NCI-H187 treated with DMSO at 0.1 percent for 48 hours (cell line): Measurements from ENCODE around the gene SURF4.
"Not testable (repeated sequence)": the region's sequence is repeated elsewhere in the genome, so short reads cannot be mapped to it uniquely, and the experiment has no call there.

Source experiments
- DNase-seq: peaks from one replicate; lab custom pipeline; 2025; lab: John Stamatoyannopoulos, UW

The SURF4 gene

DNA sequence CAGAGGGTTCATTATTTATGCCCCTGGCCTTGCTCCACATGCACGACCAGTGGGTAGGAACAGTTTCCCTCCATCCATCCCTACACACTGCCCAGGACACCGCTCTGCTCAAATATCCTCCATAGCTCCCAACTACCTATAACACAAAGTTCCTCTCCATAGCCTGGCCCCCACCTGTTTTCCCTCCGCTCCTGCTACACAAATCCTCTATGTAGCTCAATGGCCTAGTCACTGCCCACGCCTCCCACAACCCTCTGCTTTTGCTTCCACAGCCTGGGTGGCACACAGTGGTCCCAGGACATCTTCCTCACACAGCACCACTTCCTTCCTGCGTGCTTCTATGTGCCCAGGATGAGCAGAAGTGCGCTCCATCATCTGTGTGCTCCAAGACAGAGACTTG, 21.5 kb upstream of the SURF4 start:
- no peak for DNase-seq

DNA sequence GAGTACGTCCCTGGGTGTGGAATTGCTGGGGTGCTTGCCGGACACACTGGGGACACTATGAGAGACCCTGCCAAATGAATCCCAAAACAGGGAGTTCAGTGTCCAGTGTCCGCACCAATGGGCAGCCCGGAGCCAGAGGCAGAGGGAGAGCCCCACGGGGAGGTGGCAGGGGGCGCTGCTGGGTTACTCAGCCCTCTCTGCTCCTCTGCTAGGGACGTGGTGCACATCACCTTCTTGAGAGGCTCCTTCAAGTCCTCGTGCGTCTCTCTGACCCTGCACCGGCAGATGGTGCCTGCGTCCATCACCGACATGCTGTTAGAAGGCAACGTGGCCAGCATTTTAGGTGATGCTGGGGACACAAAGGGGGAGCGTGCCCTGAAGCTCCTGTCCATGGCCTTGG, 21.1 kb upstream of the SURF4 start:
- DNase-seq = no peak

DNA sequence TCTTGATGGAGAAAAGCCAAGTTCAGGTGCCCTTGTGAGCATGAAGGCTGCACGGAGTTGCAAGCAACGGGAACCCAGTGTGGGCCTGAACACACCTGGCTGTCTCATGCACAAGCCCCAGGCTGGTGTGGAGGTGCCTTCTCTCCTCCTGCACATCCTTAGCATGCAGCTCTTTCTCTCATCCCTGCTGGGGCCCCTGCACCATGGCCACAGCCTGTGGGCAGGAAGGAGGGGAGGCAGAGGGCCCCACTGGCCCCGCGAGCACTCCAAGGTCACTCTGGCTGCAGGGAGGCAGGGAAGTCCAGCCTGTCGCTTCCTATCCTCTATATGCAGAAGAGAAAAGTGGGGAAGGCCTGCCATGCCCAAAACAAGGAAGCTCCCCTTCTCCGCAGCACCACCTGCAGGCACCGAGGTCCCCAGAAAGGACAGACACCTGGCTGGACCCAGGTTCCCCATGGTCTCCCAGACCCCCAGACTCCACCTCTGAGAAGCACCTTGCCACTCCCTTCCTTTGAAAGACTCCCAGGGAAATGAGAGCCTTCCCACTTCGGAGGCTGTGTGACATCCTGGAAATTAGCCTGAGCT, 18.9 kb upstream of the SURF4 start:
- DNase-seq = no peak

DNA sequence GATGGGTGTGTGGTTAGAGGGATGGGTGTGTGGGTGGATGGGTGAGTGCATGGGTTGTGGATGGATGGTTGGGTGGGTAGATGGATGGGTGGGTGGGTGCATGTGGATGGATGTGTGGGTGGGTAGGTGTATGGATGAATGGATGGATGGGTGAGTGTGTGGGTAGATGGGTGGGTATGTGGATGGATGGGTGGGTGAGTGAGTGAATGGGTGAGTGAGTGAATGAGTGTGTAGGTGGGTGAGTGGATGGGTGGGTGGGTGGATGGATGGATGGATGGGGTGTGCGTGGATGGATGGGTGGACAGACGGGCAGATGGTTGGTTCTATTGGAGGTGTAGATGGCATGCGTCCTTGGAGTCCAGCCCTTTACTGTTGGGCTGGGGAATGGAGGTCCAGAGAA, 17.5 kb upstream of the SURF4 start:
- DNase-seq = no peak

DNA sequence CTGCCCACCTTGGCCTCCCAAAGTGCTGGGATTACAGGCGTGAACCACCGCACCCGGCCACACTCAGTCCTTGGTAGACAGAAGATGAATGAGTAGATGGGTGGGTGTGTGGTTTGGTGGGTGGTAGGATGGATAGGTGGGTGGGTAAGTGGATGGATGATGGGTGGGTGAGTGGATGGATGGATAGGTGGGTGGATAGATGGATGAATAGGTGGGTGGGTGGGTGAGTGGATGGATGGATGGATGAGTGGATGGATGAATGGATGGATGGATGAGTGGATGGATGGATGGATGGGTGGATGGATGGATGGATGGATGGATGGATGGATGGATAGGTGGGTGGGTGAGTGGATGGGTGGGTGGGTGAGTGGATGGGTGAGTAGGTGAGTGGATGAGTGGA, 16.4 kb upstream of the SURF4 start:
- not testable (repeated sequence) for DNase-seq

DNA sequence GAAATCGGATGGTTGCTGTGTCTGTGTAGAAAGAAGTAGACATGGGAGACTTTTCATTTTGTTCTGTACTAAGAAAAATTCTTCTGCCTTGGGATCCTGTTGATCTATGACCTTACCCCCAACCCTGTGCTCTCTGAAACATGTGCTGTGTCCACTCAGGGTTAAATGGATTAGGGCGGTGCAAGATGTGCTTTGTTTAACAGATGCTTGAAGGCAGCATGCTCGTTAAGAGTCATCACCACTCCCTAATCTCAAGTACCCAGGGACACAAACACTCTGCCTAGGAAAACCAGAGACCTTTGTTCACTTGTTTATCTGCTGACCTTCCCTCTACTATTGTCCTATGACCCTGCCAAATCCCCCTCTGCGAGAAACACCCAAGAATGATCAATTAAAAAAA, 15.6 kb upstream of the SURF4 start:
- DNase-seq = not testable (repeated sequence)

DNA sequence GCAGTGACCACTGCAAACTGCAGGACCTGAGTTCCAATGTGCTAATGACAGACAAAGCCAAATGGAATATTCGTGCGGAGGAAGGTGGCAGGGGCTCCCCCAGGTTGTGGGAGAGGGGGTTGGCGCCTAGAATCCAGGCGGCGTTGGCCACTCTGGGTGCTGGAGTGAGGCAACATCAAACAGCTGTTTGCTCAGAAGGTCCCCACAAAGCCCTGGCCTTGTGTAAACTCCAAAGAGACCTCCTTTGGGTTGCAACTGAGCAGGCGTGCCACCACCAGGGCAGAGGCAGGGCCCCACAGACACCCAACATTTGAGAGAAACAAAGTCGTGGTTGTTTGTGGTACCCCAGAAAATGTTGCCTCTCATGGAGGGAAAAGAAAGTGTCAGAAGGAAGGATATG, 14.9 kb upstream of the SURF4 start:
- no peak for DNase-seq

DNA sequence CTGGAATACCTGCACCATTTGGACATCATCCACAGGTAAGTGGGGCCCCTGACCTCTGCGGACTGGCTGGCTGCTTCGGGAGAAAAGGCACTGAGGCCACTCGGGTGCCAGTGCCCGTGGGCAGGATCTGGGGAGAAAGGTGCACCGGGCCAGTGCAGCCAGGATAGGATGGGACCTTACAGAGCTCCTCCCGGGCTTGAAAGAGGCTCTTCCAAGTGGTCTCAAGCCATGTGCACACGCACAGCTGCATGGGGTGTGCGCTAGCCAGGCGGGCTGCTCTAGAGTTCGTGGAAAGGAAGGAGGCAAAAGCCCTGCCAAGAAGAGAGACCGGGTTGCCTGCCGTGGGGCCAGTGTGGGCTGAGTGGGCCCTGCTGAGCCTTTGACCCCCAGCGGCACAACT, 13.7 kb upstream of the SURF4 start:
- DNase-seq = no peak

DNA sequence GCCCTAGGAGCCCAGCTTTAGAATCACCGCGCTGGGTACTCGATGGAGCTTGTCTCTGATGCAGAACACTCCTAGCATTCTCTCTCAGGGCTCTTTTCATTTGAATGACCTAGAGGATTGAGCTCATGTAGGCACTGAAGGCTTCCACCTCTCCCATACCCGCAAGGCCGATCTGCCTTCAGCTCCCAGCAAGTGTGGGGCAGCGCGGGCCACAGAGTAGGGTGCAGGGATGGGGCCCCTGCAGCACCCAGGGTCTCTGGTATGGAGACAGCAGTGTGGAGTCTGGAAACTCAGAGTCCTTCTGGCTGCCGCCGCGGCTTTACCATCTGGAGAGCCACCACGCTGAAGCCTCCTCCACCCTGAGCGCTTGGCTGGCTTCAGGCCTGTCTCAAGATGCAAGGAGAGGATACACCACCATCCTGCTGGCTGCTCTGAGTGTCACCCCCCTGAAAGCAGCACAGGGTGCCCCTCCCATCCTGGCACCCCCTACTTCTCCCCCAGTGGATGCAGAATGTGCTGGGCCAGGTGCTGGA, 13.2 kb upstream of the SURF4 start:
- no peak for DNase-seq

DNA sequence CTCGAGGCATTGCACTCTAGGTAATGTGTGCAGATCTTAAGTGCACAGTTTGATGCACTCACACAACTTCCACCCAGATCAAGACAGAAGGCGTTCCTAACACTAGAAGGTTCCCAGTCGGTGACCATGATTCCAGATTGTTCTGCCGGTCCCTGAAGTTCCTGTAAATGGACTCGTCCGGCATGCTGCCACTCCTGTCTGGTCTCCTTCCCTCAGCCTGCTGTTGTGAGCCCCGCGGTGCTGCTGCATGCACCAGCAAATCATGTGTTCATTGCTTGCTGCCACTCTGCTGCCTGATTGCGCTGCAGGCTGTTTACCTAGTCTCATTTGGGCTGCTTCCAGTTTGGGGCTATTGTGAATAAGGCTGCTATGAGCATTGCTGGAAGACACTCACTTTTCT, 11.8 kb upstream of the SURF4 start:
- no peak for DNase-seq

DNA sequence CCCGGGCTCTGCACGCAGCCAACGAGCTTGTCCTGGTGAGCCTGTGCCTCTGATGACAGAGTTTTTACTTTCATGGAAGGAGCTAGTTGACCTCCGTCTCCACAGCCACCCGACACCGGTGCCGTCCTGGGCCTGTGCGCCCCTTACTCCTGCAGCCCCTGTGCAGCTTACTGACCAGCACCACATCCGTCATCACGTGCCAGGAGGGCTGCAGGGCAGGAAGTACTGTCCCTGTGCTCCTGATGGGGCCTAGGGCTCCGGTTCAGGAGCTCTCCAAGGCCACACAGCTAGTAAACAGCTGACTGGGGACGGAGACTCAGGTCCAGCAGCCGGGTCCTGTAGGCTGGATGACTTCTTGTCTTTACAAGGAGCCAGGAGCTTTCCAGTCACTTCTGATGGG, 10.5 kb upstream of the SURF4 start:
- no peak for DNase-seq

DNA sequence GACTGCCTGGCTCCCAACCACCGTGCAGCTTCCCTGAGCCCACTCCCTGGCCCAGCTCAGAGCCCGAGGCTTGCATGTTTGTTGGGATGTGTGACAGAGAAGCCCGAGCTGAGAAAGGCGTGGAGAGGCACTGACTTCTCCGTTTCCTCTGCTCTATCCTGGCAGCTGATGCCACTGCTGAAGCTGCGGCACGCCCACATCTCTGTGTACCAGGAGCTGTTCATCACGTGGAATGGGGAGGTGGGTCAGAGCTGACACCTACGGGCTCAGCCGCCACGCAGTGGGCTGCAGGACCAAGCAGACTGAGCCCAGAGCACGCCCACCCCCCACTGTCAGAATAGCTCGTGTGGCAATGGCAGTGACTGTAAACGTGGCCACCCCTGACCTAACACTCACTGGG, 9.6 kb upstream of the SURF4 start:
- no peak for DNase-seq

DNA sequence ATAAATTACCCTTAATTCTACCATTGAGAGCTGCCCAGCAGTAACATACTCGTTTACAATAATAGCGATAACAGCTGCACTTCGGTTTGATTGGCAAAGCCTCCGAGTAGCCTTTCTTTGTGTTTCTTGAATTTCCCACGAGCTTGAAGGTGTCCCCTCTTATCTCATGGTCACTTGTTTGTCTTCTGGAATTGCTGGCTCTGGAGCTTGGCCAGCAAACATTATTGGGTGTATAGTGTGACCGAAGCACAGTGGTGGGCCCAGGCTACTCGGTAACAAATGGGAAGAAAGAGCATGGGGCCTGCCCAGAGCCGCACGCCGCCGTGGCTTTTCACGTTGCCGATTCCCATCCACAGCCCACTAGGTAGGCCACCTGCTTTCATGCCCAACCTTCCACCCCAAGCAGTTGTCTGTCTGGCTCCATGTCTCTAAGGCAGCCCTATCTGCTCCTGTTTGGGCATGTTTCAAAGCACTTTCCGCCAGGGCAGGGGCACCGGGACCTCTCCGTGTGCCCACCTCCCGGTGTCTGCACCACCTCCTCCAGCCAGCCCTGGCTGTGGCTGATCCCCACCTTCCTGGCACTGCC, 9.0 kb upstream of the SURF4 start:
- DNase-seq = no peak

DNA sequence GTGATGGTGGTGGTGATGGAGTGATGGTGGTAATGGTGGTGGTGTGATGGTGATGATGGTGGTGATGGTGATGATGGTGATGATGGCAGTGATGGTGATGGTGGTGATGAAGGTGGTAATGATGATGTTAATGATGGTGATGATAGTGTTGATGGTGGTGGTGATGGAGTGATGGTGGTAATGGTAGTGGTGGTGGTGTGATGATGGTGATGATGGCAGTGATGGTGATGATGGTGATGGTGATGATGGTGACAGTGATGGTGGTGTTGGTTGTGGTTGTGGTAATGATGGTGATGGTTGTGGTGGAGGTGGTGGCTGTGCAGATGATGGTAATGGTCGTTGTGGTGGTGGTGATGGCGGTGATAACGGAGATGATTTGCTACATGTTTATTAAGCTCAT, 7.6 kb upstream of the SURF4 start:
- no peak for DNase-seq

DNA sequence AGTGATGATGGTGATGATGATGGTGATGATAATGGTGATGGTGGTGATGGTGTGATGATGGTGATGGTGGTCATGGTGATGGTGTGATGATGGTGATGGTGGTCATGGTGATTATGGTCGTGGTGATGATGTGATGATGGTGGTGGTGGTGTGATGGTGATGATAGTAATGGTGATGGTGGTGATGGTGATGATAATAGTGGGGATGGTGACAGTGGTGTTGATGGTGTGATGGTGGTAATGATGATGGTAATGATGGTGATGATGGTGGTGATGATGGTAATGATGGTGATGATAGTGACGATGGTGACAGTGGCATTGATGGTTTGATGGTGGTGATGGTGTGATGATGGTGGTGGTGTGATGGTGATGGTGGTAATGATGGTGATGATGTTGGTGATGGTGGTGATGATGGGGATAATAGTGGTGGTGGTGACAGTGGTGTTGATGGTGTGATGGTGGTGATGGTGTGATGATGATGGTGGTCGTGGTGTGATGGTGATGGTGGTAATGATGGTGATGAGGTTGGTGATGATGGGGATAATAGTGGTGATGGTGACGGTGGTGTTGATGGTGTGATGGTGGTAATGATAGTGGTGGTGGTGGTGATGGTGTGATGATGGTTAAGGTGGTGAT, 6.8 kb upstream of the SURF4 start:
- DNase-seq = no peak

DNA sequence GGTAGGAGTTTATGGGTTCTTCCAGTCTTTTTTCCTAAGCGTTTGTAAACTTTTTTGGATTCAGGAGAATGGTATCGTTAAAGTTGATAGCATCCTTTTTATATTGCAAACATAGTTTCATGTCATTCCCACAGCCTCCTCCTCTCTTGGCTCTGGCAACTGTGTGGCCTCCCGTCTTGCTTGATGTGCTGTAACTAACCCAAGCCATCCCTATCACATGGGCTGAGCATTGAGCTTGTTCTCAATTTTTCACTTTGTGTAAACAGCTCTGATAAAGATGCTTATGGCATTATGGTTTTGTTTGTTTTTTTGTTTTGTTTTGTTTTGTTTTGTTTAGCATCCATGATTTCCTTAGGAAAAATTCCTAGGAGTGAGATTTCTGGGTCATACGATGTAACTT, 4.9 kb upstream of the SURF4 start:
- DNase-seq = no peak

DNA sequence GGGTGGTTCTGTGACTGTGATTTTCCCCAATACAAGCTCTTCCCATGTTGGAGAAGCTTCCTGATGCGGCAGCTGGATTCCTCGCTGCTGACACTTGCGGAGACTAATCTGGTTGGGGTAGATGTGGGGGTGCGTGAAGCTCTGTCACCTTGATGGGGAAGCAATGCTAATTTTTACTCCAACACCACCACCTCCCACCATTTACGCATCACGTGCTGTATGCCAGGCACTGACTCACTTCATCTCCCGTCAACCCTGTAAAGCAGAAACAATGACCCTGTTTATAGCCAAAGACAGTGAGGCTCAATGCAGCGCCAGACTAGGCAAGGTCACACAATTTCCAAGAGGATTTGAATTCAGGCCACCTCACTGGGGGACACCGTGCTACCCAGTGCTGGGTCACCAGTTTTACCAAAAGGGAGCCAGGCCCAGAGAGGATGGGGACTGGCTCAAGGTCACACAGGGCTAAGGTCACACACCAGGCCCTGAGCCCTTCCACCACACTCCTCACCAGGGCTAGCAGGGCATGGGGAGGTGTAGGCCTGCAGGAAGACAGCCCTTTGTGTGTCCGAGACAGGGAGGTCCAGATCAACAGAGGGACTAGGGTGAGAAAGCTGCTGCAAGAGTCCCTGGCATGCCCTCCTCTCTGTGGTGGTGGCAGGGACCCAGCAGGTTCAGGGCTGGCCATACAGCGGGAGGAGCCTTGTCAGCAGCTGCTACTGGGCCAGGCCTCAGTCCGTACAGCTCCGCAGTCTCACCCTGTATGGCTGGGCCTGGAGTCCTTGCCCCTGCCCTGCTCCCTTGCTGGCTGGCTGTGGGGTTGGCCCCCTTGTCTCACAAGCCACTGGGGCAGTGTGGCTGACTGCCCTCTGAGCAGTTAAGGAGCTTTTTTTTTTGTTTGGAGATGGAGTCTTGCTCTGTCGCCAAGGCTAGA, 3.6 kb upstream of the SURF4 start:
- DNase-seq = no peak

DNA sequence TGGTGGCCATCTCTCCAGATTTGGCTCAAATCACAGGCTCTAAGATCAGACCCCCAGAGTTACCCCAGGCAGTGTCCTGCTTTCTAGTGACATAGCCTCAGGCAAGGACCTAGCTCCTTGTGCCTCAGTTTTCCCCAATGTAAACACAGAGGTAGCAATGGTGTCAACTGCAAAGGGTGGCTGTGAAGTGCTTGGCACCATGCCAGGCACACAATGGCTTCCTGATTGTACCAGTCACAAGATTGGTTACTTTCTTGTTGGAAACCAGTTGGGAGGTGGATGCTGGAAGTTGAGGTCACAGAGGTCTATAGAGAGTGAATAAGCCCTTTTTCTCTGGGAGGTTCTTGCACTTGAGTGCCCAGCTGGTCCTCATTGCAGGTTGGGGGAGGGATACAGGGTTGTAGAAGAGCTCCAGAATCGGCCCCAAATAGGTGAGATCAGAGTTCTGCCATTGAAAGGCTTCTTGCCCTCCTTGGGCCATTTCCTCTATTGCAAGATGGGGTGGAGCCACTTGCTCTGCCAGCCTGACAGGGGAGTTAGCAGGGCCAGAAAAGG, 2.6 kb upstream of the SURF4 start:
- DNase-seq = no peak

DNA sequence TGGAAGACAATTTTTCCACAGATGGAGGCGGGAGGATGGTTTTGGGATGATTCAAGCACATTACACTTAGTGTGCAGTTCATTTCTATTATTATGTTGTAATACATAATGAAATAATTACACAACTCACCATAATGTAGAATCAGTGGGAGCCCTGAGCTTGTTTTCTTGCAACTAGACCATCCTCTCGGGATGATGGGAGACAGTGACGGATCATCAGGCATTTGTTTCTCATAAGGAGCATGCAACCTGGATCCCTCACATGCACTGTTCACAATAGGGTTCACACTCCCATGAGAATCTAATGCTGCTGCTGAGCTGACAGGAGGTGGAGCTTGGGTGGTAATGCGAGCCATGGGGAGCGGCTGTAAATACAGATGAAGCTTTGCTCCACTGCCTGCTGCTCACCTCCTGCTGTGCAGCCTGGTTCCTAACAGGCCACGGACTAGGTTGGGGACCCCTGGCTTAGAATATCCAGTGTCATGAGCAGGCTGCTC, 1.9 kb upstream of the SURF4 start:
- no peak for DNase-seq

DNA sequence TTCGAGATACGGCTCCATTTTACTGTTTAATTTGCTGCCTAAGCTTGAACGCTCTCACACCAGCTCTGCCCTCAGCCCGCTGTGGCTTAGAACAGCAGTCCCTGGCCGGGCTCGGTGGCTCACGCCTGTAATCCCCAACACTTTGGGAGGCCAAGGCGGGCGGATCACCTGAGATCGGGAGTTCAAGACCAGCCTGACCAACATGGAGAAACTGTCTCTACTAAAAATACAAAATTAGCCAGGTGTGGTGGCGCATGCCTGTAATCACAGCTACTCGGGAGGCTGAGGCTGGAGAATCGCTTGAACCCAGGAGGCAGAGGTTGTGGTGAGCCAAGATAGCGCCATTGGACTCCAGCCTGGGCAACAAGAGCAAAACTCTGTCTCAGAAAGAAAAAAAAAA, 1.4 kb upstream of the SURF4 start:
- not testable (repeated sequence) for DNase-seq

DNA sequence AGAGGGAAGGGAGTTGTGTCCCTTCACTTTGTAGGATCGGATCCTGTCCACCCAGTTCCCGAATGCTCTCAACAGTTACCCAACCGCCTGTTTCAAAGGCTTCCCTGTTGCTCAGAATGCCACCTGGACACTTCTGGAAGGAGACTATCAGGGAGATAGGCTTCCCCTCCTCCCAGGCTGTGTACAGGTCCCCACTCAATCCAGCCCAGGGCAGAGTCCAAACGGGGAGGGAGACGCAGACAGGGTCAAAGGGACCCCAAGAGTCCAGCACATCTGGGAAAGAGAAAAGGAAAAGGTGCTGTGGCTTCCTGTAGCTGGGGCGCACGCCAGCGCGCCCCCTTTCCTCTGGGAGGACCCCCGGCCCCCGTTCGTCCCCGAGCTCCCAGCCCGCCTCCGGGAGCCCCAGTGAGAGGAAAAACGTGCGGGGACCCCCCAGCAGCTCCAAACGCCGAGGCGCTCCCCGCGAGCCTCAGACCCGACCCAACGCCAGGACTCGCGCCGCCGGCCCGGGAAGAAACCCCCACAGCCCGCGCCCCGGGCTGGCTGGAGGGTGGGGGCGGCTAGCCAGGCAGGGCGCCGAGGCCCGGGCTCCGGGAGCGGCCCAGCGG, 640 bp downstream of the SURF4 start:
- DNase-seq = no peak
